Tibial artery (tissue), 4 donors: ENCODE measurements around the gene KATNAL2.
"Not testable (repeated sequence)": the region's sequence is repeated elsewhere in the genome, so short reads cannot be mapped to it uniquely, and the experiment has no call there.

Source experiments
- DNase-seq, 2 donors: peaks; one replicate each; pipeline ENCODE4 v3.0.0-alpha.2; 2019
- H3K27ac ChIP-seq, 2 donors: fragments of 200-600 bp; sonication (generic) in 1 of 2; 1 replicate in 1 of 2; 2 replicates in 1 of 2; pipeline ENCODE4 v1.5.1; 2018 to 2019; ENCODE audit warnings: mild to moderate bottlenecking in 1 of 2
- H3K27me3 ChIP-seq, 2 donors: fragments of 200-600 bp; sonication (generic) in 1 of 2; one replicate each; pipeline versions ENCODE4 v1.5.1 to v1.6.0; 2016 to 2019
- H3K36me3 ChIP-seq, 3 donors: fragments of 200-600 bp; sonication (generic) in 2 of 3; one replicate each; pipeline ENCODE4 v1.5.1; 2016 to 2019; ENCODE audit warnings: mild to moderate bottlenecking in 2 of 3
- H3K4me1 ChIP-seq, 4 donors: fragments of 200-600 bp; sonication (generic) in 2 of 4; 1 replicate in 3 of 4; 2 replicates in 1 of 4; pipeline ENCODE4 v1.5.1; 2016 to 2019
- H3K4me3 ChIP-seq, 2 donors: fragments of 200-600 bp; sonication (generic) in 1 of 2; 1 replicate in 1 of 2; 2 replicates in 1 of 2; pipeline ENCODE4 v1.5.1; 2018 to 2019; ENCODE audit warnings: mild to moderate bottlenecking in 2 of 2
- H3K9me3 ChIP-seq, 3 donors: fragments of 200-600 bp; sonication (generic) in 1 of 3; one replicate each; pipeline ENCODE4 v1.5.1; 2016 to 2019
- CTCF ChIP-seq, 2 experiments: fragments of 200-600 bp in 1 of 2; fragments of 450-650 bp in 1 of 2; IDR thresholded peaks; one replicate each; pipeline ENCODE4 v1.5.1; 2017 to 2019; ENCODE audit warnings: antibody characterized with exemption in 2 of 2, mild to moderate bottlenecking in 1 of 2, moderate library complexity in 1 of 2
- intact Hi-C: fragments of 100-400 bp; cut with DNase I; formaldehyde crosslinking; loops from one replicate; pipeline ENCODE4 v1.15.0; 2023; ENCODE audit warnings: low total_unique reads

The KATNAL2 gene

GRCh38 chr18:47030887-47031286 lies 113.5 kb downstream of the KATNAL2 start:
- H3K27me3 ChIP-seq, H3K4me1 ChIP-seq, H3K4me3 ChIP-seq, H3K9me3 ChIP-seq, DNase-seq, intact Hi-C loops, H3K36me3 ChIP-seq, H3K27ac ChIP-seq: not testable (repeated sequence)

GRCh38 chr18:47032945-47033344 lies 115.5 kb downstream of the KATNAL2 start:
- Histone ChIP-seq H3K4me1 (no peaks in the 10 kb centered on the region), H3K36me3 (no peaks in the 10 kb centered on the region), H3K9me3 (peaks cover 0 to 10% (median 0%) of the 10 kb centered on the region in 3 donors), H3K4me3 (no peak overlapping the region), H3K27ac (no peak overlapping the region), H3K27me3 (no peaks in the 10 kb centered on the region)
- no peak for TF ChIP-seq CTCF (IDR thresholded peaks at IDR 0.05)
- DNase-seq: no peak
- intact Hi-C loops: no loop called here

- intact Hi-C loops, H3K9me3 ChIP-seq, DNase-seq, H3K36me3 ChIP-seq, H3K27ac ChIP-seq, H3K27me3 ChIP-seq, H3K4me1 ChIP-seq, H3K4me3 ChIP-seq: not testable (repeated sequence)
Observed at GRCh38 chr18:47034591-47034990, 117.2 kb downstream of the KATNAL2 start.

- no peaks in the 10 kb centered on the region for H3K27me3 ChIP-seq
- no peak for DNase-seq
- no peaks in the 10 kb centered on the region for H3K36me3 ChIP-seq
- H3K4me1 ChIP-seq: no peaks in the 10 kb centered on the region
- intact Hi-C loops: no loop called here
- no peak for TF ChIP-seq CTCF (IDR thresholded peaks at IDR 0.05)
- no peak within 1 kb of the TSS for H3K4me3 ChIP-seq
- peaks cover 0 to 10% (median 0%) of the 10 kb centered on the region in 3 donors for H3K9me3 ChIP-seq
- no peak within 1 kb of the TSS for H3K27ac ChIP-seq
Observed at GRCh38 chr18:47035156-47035671, 117.8 kb downstream of the KATNAL2 start, which contains the start of gene ELOA2. TSS of gene ELOA2 (minus strand) at chr18:47035621. CDS start at chr18:47035264, 357 bp downstream.

- H3K9me3 ChIP-seq: peaks cover 0 to 10% (median 0%) of the 10 kb centered on the region in 3 donors
- no peak for TF ChIP-seq CTCF (IDR thresholded peaks at IDR 0.05)
- H3K36me3 ChIP-seq: no peaks in the 10 kb centered on the region
- intact Hi-C loops: no loop called here
- no peaks in the 10 kb centered on the region for H3K4me1 ChIP-seq
- H3K4me3 ChIP-seq: no peak overlapping the region
- H3K27me3 ChIP-seq: no peaks in the 10 kb centered on the region
- DNase-seq: no peak
- no peak overlapping the region for H3K27ac ChIP-seq
Observed at GRCh38 chr18:47036298-47036874, 119.0 kb downstream of the KATNAL2 start.

- TF ChIP-seq CTCF (IDR thresholded peaks at IDR 0.05): no peak
- Histone ChIP-seq H3K4me3 (no peak overlapping the region), H3K9me3 (peaks cover 0 to 10% (median 0%) of the 10 kb centered on the region in 3 donors), H3K27me3 (no peaks in the 10 kb centered on the region), H3K27ac (no peak overlapping the region), H3K4me1 (no peaks in the 10 kb centered on the region), H3K36me3 (no peaks in the 10 kb centered on the region)
- intact Hi-C loops: no loop called here
- DNase-seq: no peak
Observed at GRCh38 chr18:47036927-47037578, 119.7 kb downstream of the KATNAL2 start.
